ENCODE measurements around the gene CCBE1.

GRCh38 chr18:59402432-59403090, 294.7 kb downstream of the CCBE1 start:
- TF ChIP-seq BCL3 (IDR thresholded peaks at IDR 0.05) (no peak), CHD2 (IDR thresholded peaks at IDR 0.05; ENCODE audit: low read length, partially characterized antibody) (no peak), JUN (IDR thresholded peaks at IDR 0.05) (no peak)
